Head of caudate nucleus (tissue), 42 donors: ENCODE measurements around the gene KCNMA1.
A peak's percentile ranks its signal among the peaks of the same experiment; 100 is the strongest.

Experiments used
- DNase-seq, 42 donors: peaks; one replicate each; pipeline versions ENCODE4 v3.0.0 to v3.0.0-alpha.2; 2020 to 2021; ENCODE audit warnings: mixed read lengths in 7 of 42
- intact Hi-C: fragments of 100-400 bp; cut with DNase I; formaldehyde crosslinking; loops from one replicate; pipeline ENCODE4 v1.15.0; 2022

KCNMA1 gene

GRCh38 chr10:77268721-77269120 lies 368.9 kb downstream of the KCNMA1 start:
- peak in 20 of 42 donors; percentile 14 to 67 (median 34) for DNase-seq
- intact Hi-C loops = no loop called here

GRCh38 chr10:77267703-77268675 lies 369.6 kb downstream of the KCNMA1 start:
- intact Hi-C loops = no loop called here
- peak in 1 of 42 donors; percentile 23 for DNase-seq

GRCh38 chr10:77266242-77266641 lies 371.4 kb downstream of the KCNMA1 start:
- no peak for DNase-seq
- intact Hi-C loops = no loop called here

GRCh38 chr10:77264527-77264926 lies 373.1 kb downstream of the KCNMA1 start:
- no peak for DNase-seq

GRCh38 chr10:77264107-77264506 lies 373.5 kb downstream of the KCNMA1 start:
- intact Hi-C loops = no loop called here
- DNase-seq = no peak

More at GRCh38 chr10:77264527-77264926, 373.1 kb downstream of the KCNMA1 start:
- intact Hi-C loops = no loop called here

- intact Hi-C loops = no loop called here
- no peak for DNase-seq
Measured at GRCh38 chr10:77263700-77264099, 373.9 kb downstream of the KCNMA1 start.

- no peak for DNase-seq
- intact Hi-C loops = no loop called here
Measured at GRCh38 chr10:77261146-77261545, 376.5 kb downstream of the KCNMA1 start.

- DNase-seq = peak in 31 of 42 donors; percentile 31 to 89 (median 56)
- intact Hi-C loops = no loop called here
Measured at GRCh38 chr10:77259171-77259874, 378.3 kb downstream of the KCNMA1 start.

- intact Hi-C loops = no loop called here
- no peak for DNase-seq
Measured at GRCh38 chr10:77256346-77256745, 381.3 kb downstream of the KCNMA1 start.

GRCh38 chr10:77253556-77254064 lies 384.0 kb downstream of the KCNMA1 start:
- no peak for DNase-seq
- intact Hi-C loops = no loop called here

GRCh38 chr10:77253147-77253545 lies 384.5 kb downstream of the KCNMA1 start:
- intact Hi-C loops = no loop called here
- DNase-seq = no peak

- DNase-seq = peak in 4 of 42 donors; percentile 23 to 50 (median 28)
- intact Hi-C loops = no loop called here
Measured at GRCh38 chr10:77252380-77253146, 385.0 kb downstream of the KCNMA1 start.

GRCh38 chr10:77251297-77252013 lies 386.2 kb downstream of the KCNMA1 start:
- intact Hi-C loops = no loop called here
- DNase-seq = peak in 1 of 42 donors; percentile 12

GRCh38 chr10:77249901-77250459 lies 387.6 kb downstream of the KCNMA1 start:
- intact Hi-C loops = no loop called here
- no peak for DNase-seq

- intact Hi-C loops = no loop called here
- DNase-seq = no peak
Measured at GRCh38 chr10:77248104-77248790, 389.4 kb downstream of the KCNMA1 start.

- intact Hi-C loops = no loop called here
- DNase-seq = peak in 25 of 42 donors; percentile 23 to 78 (median 52)
Measured at GRCh38 chr10:77247031-77247990, 390.3 kb downstream of the KCNMA1 start.
